GM19438 (cell line): ENCODE measurements around the gene MRPL34.
"Not testable (repeated sequence)": the region's sequence is repeated elsewhere in the genome, so short reads cannot be mapped to it uniquely, and the experiment has no call there.

Experiments used
- ATAC-seq: cut with Tn5 transposase; IDR thresholded peaks from one replicate; pipeline ENCODE4 v1.9.1; 2021; ENCODE audit warnings: low read depth; ENCODE audit not compliant: unreplicated experiment

Gene MRPL34

DNA sequence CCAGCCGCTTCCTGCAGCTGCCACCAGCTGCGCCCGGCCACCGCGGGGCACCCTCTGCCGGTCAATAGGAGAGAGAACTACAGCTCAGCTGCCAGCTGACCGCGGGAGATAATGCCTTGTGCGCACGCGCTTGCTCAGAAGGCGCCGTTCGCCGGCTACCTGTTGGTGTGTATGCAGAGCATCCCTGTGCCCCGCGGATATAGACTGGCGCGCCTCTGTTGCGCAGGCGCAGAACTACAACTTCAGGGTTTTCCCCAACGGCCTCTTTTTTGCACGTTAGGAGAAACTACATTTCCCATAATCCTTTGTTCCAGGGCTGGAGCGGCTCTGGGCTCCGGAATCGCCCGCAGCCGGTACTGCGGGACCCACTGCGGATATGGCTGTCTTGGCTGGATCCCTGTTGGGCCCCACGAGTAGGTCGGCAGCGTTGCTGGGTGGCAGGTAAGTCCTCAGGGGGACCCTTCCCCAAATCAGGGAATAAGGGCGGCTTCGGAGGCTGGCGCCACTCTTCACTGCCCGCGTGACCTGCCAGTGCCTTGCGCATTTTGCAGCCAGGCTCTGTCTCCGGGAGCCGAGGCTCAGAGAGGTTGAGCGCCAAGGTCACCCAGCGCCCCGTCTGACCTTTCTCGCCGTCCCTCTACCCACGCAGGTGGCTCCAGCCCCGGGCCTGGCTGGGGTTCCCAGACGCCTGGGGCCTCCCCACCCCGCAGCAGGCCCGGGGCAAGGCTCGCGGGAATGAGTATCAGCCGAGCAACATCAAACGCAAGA, at the start of gene MRPL34:
Gene MRPL34 (plus strand): TSS at position 356 of the 768 bp plus-strand sequence. CDS start 21 bp downstream, at position 377.
- peak; percentile 53 for ATAC-seq

DNA sequence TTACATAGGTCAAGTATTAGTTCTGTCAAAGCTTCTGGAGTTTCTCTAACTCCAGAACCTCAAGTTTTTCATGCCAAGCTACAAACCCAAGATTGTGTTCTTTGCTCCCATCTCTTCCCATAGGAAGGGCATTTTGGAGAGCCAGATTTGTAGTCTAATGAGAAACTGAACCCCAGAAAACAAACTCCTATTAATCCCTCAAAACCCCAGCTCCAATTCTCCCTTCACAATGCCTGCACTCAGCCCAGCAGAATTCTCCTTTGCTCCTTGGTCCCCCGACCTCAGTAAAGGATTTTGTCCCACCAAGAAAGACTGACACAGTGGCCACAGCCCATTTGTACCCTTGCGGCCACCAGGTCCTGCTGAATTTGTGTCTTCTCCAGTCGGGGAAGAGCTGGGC, 49.5 kb upstream of the MRPL34 start:
- no peak for ATAC-seq

DNA sequence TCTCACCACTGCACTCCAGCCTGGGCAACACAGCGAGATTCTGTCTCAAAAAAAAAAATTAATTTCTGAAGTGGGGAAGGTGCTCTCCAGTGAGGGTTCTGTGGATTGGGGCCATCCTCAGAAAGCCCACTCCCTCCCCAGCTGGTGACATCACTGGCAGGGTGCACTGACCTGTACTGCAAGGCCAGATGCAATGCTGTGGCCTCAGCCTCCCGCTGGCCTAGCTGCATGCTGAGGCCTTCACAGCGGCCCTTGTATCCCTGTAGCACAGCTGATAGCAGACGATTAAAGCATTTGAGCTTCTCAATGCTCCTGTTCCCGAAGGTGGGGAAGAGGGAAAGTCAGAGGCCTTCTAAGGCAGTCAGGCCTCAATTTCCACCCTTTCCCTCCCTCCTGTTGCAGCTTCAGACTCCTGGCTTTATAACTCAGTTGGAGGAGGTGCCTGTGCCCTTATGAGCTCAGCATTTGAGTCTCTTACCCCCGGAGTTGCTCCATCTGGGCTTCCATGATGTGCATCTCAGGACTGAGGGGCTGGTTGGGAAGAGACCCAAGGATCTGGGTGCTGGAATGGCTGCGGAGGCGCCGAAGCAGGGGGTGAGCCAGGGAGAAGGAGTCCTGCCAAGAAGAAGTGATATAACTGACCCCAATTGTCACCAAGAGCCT, 46.4 kb upstream of the MRPL34 start:
- no peak for ATAC-seq

DNA sequence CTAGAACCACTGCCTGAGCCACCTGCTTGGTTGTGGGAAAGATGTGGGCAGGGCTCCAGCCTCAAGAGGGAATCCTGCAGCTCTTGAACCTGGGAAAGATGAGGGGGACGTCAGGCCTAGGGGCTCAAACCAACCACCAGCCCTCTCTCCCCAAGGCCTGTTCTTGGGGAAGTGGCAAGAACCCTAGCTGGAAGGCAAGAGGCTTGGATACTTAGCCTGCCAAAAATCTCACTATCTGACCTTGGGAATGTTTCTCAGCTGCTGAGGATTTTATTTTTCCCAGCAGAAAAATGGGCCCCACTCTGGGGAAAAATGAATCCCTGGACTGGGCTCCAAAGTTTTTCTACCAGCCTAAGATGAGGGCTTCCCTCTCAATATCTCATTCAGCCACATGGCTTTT, 45.7 kb upstream of the MRPL34 start:
- no peak for ATAC-seq

DNA sequence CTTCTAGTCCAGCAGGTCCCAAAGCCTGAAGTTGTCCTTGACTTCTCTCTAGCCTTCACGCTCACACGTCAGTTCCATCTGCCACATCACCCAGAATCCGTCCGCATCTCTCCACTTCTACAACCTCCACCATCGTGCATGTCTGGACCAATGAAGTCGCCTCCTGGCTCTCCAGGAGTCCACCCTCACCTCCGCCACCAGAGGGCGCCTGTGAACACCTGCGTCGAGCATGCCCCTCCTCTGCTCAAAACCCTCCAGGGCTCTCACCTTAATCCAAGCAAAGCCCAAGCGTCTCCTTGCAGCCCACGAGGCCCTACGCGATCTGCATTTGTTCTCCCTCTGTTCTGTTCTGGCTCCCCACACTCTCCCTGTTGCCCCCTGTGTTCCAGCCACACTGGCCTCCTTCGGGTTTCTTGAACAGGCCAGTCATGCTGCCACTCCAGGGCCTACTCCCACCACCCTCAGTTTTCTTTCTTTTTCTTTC, 44.8 kb upstream of the MRPL34 start:
- peak; percentile 83 for ATAC-seq

DNA sequence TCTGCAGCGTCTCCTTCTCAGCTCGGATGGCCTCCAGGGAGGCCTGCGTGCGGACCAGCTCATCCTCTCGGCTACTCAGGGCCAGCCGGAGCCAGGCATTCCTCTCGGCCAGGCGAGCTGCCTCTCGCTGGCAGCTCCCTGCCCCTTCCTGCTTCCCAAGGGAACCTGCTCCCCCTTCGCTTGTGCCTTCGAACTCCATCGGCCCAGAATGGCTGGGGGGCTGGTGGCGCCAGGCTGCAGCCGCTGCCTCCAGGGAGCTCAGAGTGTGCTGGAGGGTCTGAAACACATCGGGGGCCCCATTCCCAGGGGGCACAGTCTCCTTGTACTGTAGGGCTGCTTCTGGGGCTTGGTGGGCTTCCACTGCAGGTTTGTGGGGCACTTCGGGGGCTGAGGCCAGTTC, 43.1 kb upstream of the MRPL34 start:
- no peak for ATAC-seq

DNA sequence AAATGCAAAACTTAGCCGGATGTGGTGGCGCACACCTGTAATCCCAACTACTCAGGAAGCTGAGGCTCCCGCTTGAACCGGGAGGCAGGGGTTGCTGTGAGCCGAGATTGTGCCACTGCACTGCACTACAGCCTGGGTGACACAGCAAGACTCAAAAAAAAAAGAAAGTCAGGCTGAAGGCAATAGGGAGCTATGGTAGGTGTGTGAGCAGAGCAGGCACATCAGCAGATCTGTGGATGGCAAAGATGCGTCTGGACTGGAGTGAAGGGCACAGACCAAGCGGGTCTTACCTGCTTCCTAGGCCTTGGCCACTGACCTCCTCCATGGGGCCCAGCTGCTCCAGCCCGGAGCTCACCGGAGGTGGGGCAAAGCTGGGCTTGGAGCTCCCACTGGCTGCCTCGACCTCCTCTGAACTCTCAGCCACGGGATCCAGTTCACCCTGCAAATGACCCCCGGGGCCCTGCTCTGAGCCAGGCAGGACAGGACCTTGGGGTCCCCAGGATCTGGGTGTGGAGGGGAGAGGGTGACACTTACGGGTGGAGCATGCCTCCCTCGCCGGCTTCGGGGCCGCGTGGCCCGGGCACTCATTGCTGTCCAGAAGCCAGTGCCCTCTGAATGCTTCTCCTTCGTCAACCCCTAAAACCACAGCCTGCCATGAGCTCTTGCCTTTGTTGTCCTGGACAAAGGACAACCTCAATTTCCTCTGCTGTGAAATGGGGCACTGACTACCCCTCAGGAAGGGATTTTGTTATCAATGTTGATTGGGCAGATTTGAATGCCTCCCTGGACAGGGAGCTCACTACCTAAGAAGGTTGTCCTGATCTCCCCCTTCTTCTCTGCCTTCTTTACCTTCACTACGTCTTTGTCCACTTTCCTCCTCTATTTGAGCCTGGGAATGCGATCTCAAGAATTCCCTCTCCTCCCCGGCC, 41.7 kb upstream of the MRPL34 start:
- no peak for ATAC-seq

DNA sequence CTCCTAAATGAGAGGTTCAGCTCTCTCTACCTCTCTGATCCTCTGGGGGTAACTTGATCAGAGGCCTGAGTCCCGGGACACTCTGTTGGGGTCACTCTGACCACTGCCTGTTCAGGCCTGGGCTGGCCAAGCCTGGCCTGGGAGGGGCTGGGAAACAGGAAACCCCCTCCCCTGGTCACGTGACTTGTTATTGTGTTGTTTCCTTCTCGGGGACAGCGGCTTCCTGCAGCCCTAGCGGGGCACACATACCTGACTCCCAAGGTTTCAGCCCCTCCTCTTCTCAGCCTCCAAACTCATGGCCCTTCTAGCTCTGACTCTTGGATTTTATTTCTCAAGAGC, 41.1 kb upstream of the MRPL34 start, which contains the start of gene USHBP1:
Gene USHBP1 (minus strand): TSS at position 105 of the 339 bp plus-strand sequence. CDS start 446 bp downstream, outside the sequence.
- no peak for ATAC-seq

DNA sequence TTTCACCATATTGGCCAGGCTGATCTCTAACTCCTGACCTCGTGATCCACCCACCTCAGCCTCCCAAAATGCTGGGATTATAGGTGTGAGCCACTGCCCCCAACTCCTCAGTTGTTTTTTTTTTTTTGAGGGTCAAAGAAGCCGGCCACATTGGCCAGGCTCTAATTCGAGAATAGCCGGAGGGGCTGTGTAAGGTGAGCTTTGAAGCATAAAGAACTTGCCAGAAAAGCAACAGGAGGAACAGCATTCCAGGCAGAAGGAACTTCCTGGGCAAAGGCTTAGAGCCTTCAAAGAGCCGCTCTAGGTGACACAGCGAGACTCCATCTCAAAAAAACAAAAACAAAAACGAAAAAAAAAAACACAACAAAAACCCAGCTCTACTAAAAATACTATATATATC, 39.6 kb upstream of the MRPL34 start:
- ATAC-seq = no peak

DNA sequence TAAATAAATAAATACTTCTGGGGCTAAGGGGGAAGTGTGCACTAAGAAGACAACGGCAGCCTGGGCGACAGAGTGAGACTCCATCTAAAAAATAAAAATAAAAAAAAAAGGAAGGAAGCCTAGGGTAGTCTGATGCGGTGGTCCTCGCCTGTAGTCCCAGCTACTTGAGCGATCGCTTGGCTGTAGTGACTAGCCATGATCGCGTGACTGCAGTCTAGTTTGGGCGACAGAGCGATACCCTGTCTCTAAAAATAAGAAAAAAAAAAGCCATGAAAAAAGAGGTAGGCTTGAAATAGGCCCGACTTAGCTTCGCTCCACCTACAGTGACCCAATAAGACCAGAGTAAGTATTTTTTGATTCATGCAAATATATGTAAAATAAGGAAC, 39.1 kb upstream of the MRPL34 start:
- ATAC-seq = no peak

DNA sequence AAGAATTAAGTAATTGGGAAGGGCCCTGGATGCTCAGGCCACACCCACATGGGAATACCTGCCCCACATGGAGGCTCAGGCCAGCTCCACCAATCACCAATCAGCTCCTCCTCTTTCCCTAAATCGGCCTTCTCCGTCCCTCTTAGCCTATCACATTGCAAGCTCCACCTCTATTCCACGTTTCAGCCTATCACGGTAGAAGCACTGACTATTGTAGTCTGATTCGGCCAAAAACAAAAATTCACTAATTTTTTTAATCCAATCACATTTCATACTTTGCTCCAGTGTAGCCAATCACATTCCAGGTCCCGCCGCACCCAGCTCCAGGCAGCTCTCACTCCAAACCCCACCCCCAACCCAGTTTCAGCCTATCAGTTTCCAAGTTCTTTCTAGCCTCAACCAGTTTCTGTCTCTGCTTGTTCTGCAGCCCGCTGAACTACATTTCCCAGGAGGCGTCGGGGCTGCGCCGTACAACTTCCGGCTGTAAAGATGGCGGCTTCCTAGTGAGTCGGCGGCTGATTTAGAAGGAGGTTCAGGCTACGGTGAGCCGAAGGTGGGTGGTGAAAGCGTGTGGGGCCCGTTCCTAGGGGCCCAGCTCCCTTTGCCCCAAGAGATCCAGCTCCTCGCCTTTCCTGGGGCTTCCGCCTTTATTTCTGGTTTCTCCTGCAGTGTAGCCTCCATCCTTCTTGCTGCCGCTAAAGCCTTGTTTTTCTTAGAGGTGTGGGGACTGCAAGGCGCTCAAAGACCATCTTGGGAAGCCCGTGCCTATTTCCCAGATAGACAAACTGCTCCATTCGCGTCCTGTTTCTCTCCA, 38.5 kb upstream of the MRPL34 start, which contains the start of gene BABAM1:
Gene BABAM1 (plus strand): TSS at position 469 of the 814 bp plus-strand sequence. CDS start 1,364 bp downstream, outside the sequence.
- ATAC-seq = peak; percentile 92

DNA sequence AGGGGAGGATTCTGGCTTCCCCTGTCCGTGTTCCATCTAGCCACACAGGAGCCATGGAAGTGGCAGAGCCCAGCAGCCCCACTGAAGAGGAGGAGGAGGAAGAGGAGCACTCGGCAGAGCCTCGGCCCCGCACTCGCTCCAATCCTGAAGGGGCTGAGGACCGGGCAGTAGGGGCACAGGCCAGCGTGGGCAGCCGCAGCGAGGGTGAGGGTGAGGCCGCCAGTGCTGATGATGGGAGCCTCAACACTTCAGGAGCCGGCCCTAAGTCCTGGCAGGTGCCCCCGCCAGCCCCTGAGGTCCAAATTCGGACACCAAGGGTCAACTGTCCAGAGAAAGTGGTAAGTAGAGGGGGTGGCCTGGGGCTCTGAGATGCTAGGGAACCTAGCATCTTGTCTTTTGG, 36.9 kb upstream of the MRPL34 start:
- no peak for ATAC-seq

DNA sequence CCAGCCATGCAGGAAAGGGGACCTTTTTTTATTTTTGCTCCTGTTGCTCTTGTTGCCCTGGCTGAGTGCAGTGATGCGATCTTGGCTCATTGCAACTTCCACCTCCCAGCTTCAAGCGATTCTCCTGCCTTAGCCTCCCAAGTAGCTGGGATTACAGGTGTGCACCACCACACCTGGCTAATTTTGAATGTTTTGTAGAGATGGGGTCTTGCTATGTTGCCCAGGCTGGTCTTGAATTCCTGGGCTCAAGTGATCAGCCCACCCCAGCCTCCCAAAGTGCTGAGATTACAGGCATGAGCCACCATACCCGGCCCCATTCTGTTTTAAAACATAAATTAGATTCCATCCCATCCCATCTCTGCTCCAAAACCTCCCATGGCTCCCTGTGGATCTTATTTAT, 30.8 kb upstream of the MRPL34 start:
- ATAC-seq = not testable (repeated sequence)

DNA sequence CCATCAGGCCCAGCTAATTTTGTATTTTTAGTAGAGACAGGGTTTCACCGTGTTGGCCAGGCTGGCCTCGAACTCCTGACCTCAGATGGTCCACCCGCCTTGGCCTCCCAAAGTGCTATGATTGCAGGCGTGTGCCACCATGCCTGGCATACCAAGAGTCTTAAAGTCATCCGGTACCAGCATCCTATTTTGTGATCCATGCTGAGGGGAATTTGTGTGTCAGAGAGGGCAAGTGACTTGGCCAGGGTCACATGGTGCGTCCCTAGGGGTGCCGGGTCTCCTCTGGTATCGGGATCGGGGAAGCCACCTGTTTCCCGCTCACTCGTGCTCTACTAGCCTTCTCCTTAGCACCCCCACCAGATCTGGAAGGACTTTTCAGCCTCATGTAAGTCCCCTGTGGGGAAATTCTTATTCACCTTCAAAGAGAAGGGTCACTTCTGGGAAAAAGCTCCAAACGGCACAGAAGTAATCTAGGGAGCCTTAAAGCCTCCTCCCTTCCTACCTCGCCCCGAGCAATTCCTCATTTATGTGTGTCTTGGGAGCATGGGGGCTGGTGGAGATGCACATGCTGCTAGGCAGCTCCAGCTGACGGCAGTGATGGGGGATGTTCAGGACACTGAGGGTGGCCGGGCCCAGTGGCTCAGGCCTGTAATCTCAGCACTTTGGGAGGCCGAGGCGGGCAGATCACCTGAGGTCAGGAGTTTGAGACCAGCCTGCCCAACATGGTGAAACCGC, 30.1 kb upstream of the MRPL34 start:
- no peak for ATAC-seq

DNA sequence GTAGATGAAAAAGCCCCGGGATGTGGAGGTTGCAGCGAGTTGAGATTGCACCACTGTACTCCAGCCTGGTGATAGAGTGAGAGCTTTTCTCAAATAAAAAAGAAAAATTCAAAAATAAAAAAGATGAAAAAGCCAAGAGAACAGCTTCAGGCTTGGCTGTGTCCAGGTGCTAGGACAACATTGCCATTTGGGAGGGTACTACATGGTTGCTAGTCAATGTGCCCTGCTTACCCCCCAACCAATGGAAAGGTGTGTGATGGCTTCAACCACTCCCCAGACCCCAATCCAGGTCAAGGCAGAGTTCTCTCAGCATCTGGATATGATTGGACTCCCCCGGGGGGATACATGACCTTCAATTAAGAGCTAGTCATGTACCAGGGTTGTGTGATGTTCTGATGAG, 26.2 kb upstream of the MRPL34 start:
- no peak for ATAC-seq

DNA sequence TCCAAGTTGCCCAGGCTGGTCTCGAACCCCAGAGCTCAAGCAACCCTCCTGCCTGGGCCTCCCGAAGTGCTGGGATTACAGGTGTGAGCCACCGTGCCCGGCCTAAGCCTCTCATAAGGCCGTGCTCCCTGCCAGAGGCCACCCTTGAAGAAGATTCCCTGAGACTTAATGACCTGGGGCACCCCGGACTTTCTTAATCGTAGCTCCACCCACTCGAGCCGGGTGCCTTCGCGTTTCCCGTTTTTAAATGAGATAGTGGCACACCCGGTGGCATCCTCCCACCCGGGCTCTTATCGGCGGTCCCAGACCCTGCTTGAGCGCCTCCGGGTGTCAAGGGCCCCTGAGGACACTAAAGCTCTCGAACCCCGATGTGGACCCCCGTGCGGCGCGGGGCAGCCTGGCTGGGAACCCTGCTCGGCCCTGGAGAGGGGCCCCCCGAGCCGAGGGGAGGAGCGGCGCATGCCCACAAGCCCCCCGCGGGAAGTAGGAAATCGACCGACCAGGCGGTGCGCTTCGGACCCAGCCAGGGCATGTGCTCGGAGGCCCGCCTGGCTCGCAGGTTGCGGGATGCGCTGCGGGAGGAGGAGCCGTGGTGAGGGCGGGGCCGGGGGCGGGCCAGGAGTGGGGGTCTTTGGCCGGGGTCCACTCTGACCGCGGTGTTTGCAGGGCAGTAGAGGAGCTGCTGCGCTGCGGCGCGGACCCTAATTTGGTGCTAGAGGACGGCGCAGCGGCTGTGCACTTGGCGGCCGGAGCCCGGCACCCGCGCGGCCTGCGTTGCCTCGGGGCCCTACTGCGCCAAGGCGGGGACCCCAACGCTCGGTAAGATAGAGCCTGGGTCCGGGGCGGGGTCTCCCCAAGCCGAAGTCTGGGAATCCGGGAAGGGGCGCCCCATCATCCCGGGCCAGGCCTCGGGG, 24.0 kb upstream of the MRPL34 start, which contains the start of gene ANKLE1:
Gene ANKLE1 (plus strand): TSS at position 511 of the 914 bp plus-strand sequence. CDS start 20 bp downstream, at position 531.
- peak; percentile 39 for ATAC-seq

DNA sequence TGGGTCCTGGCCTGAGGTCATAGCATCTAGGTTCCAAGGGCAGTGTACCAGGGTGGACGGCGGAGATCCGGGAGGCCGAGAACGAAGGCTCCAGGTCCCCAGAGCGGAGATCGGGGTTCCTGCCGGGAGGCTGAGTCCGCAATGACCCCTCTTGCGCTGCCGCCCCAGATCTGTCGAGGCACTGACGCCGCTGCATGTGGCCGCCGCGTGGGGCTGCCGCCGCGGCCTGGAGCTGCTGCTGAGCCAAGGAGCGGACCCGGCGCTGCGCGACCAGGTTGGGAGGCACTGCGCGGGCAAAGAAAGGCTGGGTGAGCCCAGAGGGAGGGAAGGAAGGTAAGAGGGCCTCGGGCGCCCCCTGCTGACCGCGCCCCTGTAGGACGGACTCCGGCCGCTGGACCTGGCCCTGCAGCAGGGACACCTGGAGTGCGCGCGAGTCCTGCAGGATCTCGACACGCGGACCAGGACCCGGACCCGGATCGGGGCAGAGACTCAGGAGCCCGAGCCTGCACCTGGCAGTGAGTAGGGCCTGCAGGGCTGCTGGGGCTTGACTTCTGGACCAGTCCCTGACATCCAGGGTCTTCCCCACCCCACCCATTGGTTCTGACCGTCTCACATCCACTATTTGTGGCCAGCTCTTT, 23.1 kb upstream of the MRPL34 start:
- ATAC-seq = peak; percentile 61
